ENCODE results near the gene CHRDL1.

GRCh38 chrX:110706446-110706845 is 89.2 kb downstream of the CHRDL1 start:
- TF ChIP-seq CTCF (conservative IDR thresholded peaks at IDR 0.05 in 1 of 2, IDR thresholded peaks at IDR 0.05 in 1 of 2; ENCODE audit: low read depth in 1 of 2, low read length in 2 of 2) (no peak), EZH2 (IDR thresholded peaks at IDR 0.05; ENCODE audit: low read length, missing control alignments) (no peak)
